IMR-90 (cell line): Measurements from ENCODE around the gene SLC9A9. TPM values are rescaled to one million over a fixed set of nuclear protein-coding genes. Genes with fewer than 3 reads are reported as not detected.
A peak's percentile ranks its signal among the peaks of the same experiment; 100 is the strongest.

Experiments
- ATAC-seq: fragments of 200-7000 bp; cut with Tn5 transposase; 2 replicates; pipeline ENCODE4 v1.9.1; 2020; ENCODE audit warnings: low read depth, mild to moderate bottlenecking, moderate library complexity
- BruUV-seq: library from RNA; stranded (reverse); fragments of 400-500 nt; replicated peaks from 2 replicates; lab custom pipeline; 2021; lab: Mats Ljungman, UMichigan
- CTCF ChIA-PET: fragments of 300-600 bp; formaldehyde crosslinking; extraction: SDS; loops from one replicate; lab custom pipeline; 2021; ENCODE audit warnings: antibody characterized with exemption; lab: Yijun Ruan, JAX
- POLR2A ChIA-PET: fragments of 300-600 bp; sonication (Branson Sonifier 250); formaldehyde crosslinking; loops from one replicate; lab custom pipeline; 2022; ENCODE audit warnings: antibody characterized with exemption; ENCODE audit not compliant: unreplicated experiment; lab: Charles Lee
- DNase-seq: peaks from one replicate; pipeline ENCODE4 v3.0.0; 2013
- H2AFZ ChIP-seq: replicated peaks from 2 replicates; pipeline ENCODE3; 2013; ENCODE audit warnings: low read length, mild to moderate bottlenecking; ENCODE audit not compliant: poor library complexity
- H2AK5ac ChIP-seq: 2 replicates; pipeline ENCODE4 v1.6.1; 2013; ENCODE audit warnings: low read depth, low read length, inconsistent platforms
- H2AK9ac ChIP-seq: replicated peaks from 2 replicates; pipeline ENCODE3; 2013; ENCODE audit warnings: mild to moderate bottlenecking, low read depth, low read length, moderate library complexity; ENCODE audit not compliant: poor library complexity
- H2BK120ac ChIP-seq: 2 replicates; pipeline ENCODE4 v1.6.1; 2013; ENCODE audit warnings: low read depth, low read length, inconsistent platforms
- H2BK15ac ChIP-seq: 3 replicates; pipeline ENCODE4 v1.6.1; 2013; ENCODE audit warnings: low read depth, low read length, inconsistent platforms
- H2BK20ac ChIP-seq: 2 replicates; pipeline ENCODE4 v1.6.1; 2013; ENCODE audit warnings: low read depth, mild to moderate bottlenecking, inconsistent platforms, low read length, moderate library complexity
- H2BK5ac ChIP-seq: 2 replicates; pipeline ENCODE4 v1.6.1; 2013; ENCODE audit warnings: mild to moderate bottlenecking, low read depth, low read length, inconsistent platforms; ENCODE audit not compliant: poor library complexity, severe bottlenecking
- H3K14ac ChIP-seq: replicated peaks from 2 replicates; pipeline ENCODE4 v1.6.1; 2013; ENCODE audit warnings: low read depth, low read length, inconsistent platforms
- H3K18ac ChIP-seq: 2 replicates; pipeline ENCODE4 v1.6.1; 2013; ENCODE audit warnings: low read depth, low read length, control low read depth
- H3K23ac ChIP-seq: 2 replicates; pipeline ENCODE4 v1.6.1; 2013; ENCODE audit warnings: low read depth, low read length, inconsistent platforms
- H3K27ac ChIP-seq: 2 replicates; pipeline ENCODE4 v1.5.1; 2013; ENCODE audit warnings: mild to moderate bottlenecking, control low read depth, low read length; ENCODE audit not compliant: insufficient read depth
- H3K27me3 ChIP-seq: 2 replicates; pipeline ENCODE4 v1.6.1; 2013; ENCODE audit warnings: low read length; ENCODE audit not compliant: control insufficient read depth, insufficient read depth
- H3K36me3 ChIP-seq: 2 replicates; pipeline ENCODE4 v1.6.1; 2013; ENCODE audit warnings: low read length, mixed read lengths; ENCODE audit not compliant: control insufficient read depth, insufficient read depth
- H3K4ac ChIP-seq: 2 replicates; pipeline ENCODE4 v1.6.1; 2013; ENCODE audit warnings: low read depth, low read length, inconsistent platforms
- H3K4me1 ChIP-seq: 2 replicates; pipeline ENCODE4 v1.6.1; 2013; ENCODE audit warnings: low read length, mixed read lengths; ENCODE audit not compliant: control insufficient read depth, insufficient read depth
- H3K4me2 ChIP-seq: 2 replicates; pipeline ENCODE4 v1.6.1; 2013; ENCODE audit warnings: low read depth, mild to moderate bottlenecking, control low read depth, low read length, moderate library complexity
- H3K4me3 ChIP-seq: 2 replicates; pipeline ENCODE4 v1.5.1; 2013; ENCODE audit warnings: low read depth, mild to moderate bottlenecking, control low read depth, low read length, moderate library complexity; ENCODE audit not compliant: insufficient read depth
- H3K56ac ChIP-seq: 2 replicates; pipeline ENCODE4 v1.6.1; 2013; ENCODE audit warnings: low read length, inconsistent platforms; ENCODE audit not compliant: insufficient read depth; ENCODE audit errors: extremely low read depth
- H3K79me1 ChIP-seq, 2 experiments: 2 replicates each; pipeline ENCODE4 v1.6.1; 2013; ENCODE audit warnings: low read length in 2 of 2, inconsistent platforms in 1 of 2, low read depth in 1 of 2
- H3K9ac ChIP-seq: 2 replicates; pipeline ENCODE4 v1.6.1; 2013; ENCODE audit warnings: low read depth, low read length, control low read depth
- H3K9me1 ChIP-seq: 2 replicates; pipeline ENCODE4 v1.6.1; 2013; ENCODE audit warnings: low read length, inconsistent platforms; ENCODE audit not compliant: insufficient read depth
- H3K9me3 ChIP-seq: 2 replicates; pipeline ENCODE4 v1.6.1; 2013; ENCODE audit warnings: low read length; ENCODE audit not compliant: control insufficient read depth, insufficient read depth
- H4K20me1 ChIP-seq: 2 replicates; pipeline ENCODE4 v1.6.1; 2013; ENCODE audit warnings: low read length, inconsistent platforms; ENCODE audit not compliant: insufficient read depth
- H4K5ac ChIP-seq: 2 replicates; pipeline ENCODE4 v1.6.1; 2013; ENCODE audit warnings: mild to moderate bottlenecking, low read depth, low read length, control low read depth
- H4K8ac ChIP-seq, 2 experiments: 2 replicates each; pipeline ENCODE4 v1.6.1; 2013; ENCODE audit warnings: low read depth in 2 of 2, low read length in 2 of 2, control low read depth in 1 of 2, inconsistent platforms in 1 of 2
- H4K91ac ChIP-seq: 2 replicates; pipeline ENCODE4 v1.6.1; 2013; ENCODE audit warnings: low read depth, low read length, inconsistent platforms; ENCODE audit not compliant: insufficient read depth
- MAFK ChIP-seq: IDR thresholded peaks from 2 replicates; pipeline ENCODE4 v1.6.1; 2012; ENCODE audit warnings: low read depth, low read length, improper control_type of control experiment
- RCOR1 ChIP-seq: IDR thresholded peaks from 2 replicates; pipeline ENCODE4 v1.6.1; 2012; ENCODE audit warnings: mild to moderate bottlenecking, low read length, improper control_type of control experiment; ENCODE audit not compliant: insufficient replicate concordance
- SMC3 ChIP-seq: fragments of 150-350 bp; IDR thresholded peaks from 2 replicates; pipeline ENCODE4 v1.6.1; 2016; ENCODE audit warnings: low read depth, mild to moderate bottlenecking, antibody characterized with exemption, low read length, moderate library complexity
- WGBS, 2 experiments: methylation state at CpG; one replicate each; pipeline versions ENCODE4 v1.1.5 to v1.1.7; 2013; ENCODE audit warnings: missing lambda C conversion rate in 2 of 2; ENCODE audit not compliant: insufficient read length in 1 of 2; ENCODE audit errors: extremely low coverage in 2 of 2; 5-methylcytosine and 5-hydroxymethylcytosine counted together
- dilution Hi-C: fragments of 300-500 bp; cut with HindIII; formaldehyde crosslinking; loops from one replicate; pipeline ENCODE4 v1.14.3; 2018; ENCODE audit warnings: low sequenced_read_pairs; ENCODE audit not compliant: unreplicated experiment
- in situ Hi-C: fragments of 300-500 bp; cut with MboI; formaldehyde crosslinking; loops from 3 replicates; pipeline ENCODE4 v1.14.3; 2019; ENCODE audit warnings: low sequenced_read_pairs, inconsistent platforms, mixed read lengths
- intact Hi-C: fragments of 100-400 bp; cut with micrococcal nuclease; formaldehyde crosslinking; loops from 2 replicates; pipeline ENCODE4 v1.10.0; 2022
- polyA plus RNA-seq, 3 experiments: library from polyadenylated mRNA; depleted of rRNA; stranded (reverse); fragments of >200 nt; gene quantifications; 2 replicates each; pipeline ENCODE4 v1.2.3, GENCODE V29; 2012; ENCODE audit warnings: low replicate concordance in 1 of 3
- total RNA-seq: library from RNA; depleted of rRNA; stranded (reverse); fragments of >200 nt; gene quantifications from 2 replicates; pipeline ENCODE4 v1.2.3, GENCODE V29; 2012
- TF ChIP-seq, protein P1 (sequence below): fragments of 150-350 bp; IDR thresholded peaks from 2 replicates; pipeline ENCODE4 v1.6.1; 2017; ENCODE audit warnings: mild to moderate bottlenecking, antibody characterized with exemption, low read length, low read depth

SLC9A9 gene
- total and polyA plus RNA-seq, 2 of the 4 experiments (the other 2 are of a cell fraction), result 1.4 to 2.3 TPM

GRCh38 chr3:143242101-143242500, 606.2 kb downstream of the SLC9A9 start:
- Histone ChIP-seq H3K79me1 (no peaks in the 10 kb centered on the region), H4K91ac (no peak overlapping the region), H3K14ac (no peak overlapping the region), H3K9me1 (no peaks in the 10 kb centered on the region), H3K27ac (no peak overlapping the region), H2BK120ac (no peak overlapping the region), H3K4me3 (no peak overlapping the region), H2BK20ac (no peak overlapping the region), H3K4me1 (peaks cover 2% of the 10 kb centered on the region; the same call in 1 of the 2 replicates), H3K27me3 (no peaks in the 10 kb centered on the region; the same call in 1 of the 2 replicates), H2BK5ac (no peak overlapping the region), H4K5ac (no peak overlapping the region), H3K4me2 (no peak overlapping the region), H3K18ac (no peak overlapping the region), H2AFZ (no peak overlapping the region), H2AK9ac (no peak overlapping the region), H3K23ac (no peak overlapping the region), H4K20me1 (no peaks in the 10 kb centered on the region), H3K9me3 (no peaks in the 10 kb centered on the region), H2AK5ac (no peak overlapping the region), H3K36me3 (no peaks in the 10 kb centered on the region), H2BK15ac (no peak overlapping the region), H3K9ac (no peak overlapping the region), H3K56ac (no peak overlapping the region), H4K8ac (no peak overlapping the region), H3K4ac (no peak overlapping the region)
- intact Hi-C loops, result no loop called here
- peak; percentile 22 for DNase-seq
- ATAC-seq, result no peak
- BruUV-seq, result no TSS peak
- CTCF ChIA-PET, result no interaction called here
- no CpG with 5 or more reads among the region's 3 CpGs for WGBS, 2 experiments
- POLR2A ChIA-PET, result no interaction called here
- dilution Hi-C loops, result no loop called here
- in situ Hi-C loops, result no loop called here
- TF ChIP-seq RCOR1, result no peak
- TF ChIP-seq, protein P1, sequence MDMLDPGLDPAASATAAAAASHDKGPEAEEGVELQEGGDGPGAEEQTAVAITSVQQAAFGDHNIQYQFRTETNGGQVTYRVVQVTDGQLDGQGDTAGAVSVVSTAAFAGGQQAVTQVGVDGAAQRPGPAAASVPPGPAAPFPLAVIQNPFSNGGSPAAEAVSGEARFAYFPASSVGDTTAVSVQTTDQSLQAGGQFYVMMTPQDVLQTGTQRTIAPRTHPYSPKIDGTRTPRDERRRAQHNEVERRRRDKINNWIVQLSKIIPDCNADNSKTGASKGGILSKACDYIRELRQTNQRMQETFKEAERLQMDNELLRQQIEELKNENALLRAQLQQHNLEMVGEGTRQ, result no peak
- TF ChIP-seq MAFK, result no peak
- TF ChIP-seq SMC3, result no peak
